Left renal cortex interstitium (tissue), 4 donors: ENCODE measurements around the gene NFKBIZ. TPM values are rescaled to one million over a fixed set of nuclear protein-coding genes. Genes with fewer than 3 reads are reported as not detected.
"Not testable (repeated sequence)": the region's sequence is repeated elsewhere in the genome, so short reads cannot be mapped to it uniquely, and the experiment has no call there.

Source experiments
- DNase-seq, 4 donors: peaks; one replicate each; pipeline ENCODE4 v3.0.0-alpha.2; 2013; ENCODE audit warnings: low read depth in 4 of 4, low spot score in 2 of 4, missing footprints in 1 of 4
- polyA plus RNA-seq, 4 donors: library from polyadenylated mRNA; unstranded; fragments of 120-200 nt; gene quantifications; one replicate each; pipeline ENCODE4 v1.2.1, GENCODE V29; 2013; ENCODE audit not compliant: insufficient read length in 4 of 4

Gene NFKBIZ
- polyA plus RNA-seq, 4 donors, result 3.6 to 12.7 (median 11.2) TPM

DNA sequence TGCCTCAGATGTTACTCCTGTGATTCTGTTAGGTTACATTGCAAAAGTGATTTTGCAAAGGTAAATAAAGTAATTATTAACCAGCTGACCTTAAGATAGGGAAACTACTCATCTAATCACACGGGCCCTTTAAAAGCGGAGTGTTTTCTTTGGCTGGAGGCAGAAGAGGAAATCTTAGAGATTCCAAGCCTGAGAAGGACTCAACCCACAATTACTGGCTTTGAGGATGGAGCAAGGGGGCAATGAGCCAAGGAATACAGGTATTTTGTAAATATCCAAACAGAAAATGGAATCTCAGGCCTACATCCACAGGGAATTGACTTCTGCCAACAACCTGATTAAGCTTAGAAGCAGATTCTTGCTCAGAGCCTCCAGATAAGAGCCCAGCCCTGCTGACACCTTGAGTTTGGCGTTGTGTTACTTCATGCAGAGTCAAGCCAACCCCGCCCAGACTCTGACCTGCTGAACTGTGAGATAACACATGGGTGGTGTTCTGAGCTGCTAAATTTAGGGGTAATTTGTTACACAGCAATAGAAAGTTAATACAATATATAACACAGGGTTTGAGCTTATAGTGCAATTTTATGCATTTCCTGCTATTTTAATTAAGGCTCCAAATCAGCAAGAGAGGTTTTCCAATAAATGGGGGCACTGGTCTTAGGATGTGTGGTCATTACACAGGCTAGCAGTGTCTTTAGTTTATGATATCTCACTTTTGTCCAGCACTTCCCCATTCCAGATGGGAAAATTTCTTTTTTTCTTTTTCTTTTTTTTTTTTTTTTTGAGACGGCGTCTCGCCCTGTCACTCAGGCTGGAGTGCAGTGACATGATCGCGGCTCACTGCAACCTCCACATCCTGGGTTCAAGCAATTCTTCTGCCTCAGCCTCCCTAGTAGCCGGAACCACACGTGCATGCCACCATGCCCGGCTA, 19.5 kb downstream of the NFKBIZ start:
- no peak for DNase-seq

DNA sequence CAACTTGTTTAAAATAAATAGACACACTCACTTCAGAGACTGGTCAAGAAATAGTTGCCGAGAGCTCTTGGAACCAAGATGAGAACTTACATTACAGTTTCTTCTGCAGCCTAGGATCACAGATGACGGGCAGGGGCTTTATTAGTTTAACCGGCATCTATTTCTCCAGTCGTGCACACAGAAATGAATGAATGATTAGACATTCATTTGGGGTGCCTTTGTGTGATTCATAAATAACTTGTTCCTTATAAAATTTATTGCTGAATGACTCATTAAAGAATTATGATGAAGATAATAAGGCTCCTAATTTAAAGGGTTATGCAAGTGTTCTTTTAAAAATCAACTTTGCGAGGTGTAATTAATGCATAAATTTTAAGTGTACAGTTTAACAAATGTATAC, 20.8 kb downstream of the NFKBIZ start:
- no peak for DNase-seq

DNA sequence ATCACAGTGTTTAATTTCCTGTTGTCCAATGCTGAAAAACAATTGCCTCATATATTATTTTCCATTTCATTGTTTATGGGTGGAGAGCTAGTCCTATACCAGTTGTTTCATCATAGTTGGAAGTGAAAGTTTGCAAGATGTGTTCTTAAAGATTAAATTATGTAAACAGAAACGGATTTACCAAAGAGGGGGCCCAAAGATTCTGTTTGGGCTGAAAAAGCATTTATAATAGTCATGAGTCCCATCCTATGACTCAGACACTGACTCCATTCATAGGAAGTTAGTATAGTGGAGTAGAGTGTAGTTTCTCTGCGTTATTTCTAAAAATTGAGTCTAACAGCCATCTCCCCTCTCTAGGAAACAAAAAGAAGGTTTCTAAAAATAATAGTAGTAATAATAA, 24.3 kb downstream of the NFKBIZ start:
- DNase-seq, result no peak

DNA sequence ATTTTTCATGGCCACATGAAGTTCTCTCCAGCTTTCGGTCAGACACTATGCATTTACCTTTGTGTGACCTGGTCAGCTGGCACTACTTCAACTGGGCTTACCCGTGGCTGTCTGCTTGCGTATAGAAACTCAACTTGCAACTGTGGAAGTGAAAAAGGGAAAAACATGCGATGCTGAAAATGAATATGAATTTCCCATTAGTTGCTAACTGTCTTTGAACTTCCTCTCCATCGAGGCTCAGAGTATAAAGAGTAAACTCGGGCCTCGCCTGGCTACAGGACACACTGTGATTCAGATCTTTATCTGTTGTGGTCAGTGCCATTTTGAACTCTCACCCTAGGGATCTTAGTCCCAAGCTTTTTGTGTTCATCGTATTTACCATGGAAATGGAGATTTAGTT, 26.8 kb downstream of the NFKBIZ start:
- no peak for DNase-seq

DNA sequence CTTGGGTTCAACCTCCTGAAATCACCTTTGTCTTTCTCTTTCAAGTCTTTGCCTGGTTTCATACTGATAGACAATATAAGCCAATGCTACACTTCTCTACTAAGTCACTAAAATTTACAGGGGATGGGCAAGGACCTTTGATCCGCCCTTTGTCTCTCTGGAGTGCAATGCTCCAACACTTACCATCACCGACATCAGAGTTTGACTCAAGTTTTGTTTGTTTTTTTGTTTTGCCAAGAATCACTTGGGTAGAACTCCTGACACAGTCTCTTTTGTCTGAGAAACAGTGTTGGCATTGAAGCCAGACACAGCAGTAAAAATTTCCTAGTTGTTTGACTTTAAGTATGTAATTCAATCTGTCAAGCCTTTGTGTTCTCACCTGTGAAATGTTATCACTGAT, 29.3 kb downstream of the NFKBIZ start:
- DNase-seq, result no peak

DNA sequence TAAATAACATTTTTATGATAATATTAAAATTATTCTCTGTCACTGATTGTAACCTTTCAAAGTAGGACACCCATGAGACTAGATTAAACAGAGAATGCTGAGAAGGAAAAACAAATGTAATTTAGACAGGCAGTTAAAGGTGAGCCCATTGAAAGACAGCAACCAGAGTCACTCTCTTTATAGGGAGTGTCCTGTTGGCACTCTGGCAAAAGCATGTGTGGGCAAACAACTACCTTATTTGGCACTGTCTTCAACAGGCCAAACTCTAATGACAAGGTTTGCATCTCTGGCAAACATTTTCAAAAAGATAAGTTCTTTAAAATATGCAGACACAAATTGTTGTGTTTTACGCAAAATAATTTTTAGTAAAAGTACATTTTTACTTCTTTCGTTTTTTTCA, 29.8 kb downstream of the NFKBIZ start:
- DNase-seq, result no peak

DNA sequence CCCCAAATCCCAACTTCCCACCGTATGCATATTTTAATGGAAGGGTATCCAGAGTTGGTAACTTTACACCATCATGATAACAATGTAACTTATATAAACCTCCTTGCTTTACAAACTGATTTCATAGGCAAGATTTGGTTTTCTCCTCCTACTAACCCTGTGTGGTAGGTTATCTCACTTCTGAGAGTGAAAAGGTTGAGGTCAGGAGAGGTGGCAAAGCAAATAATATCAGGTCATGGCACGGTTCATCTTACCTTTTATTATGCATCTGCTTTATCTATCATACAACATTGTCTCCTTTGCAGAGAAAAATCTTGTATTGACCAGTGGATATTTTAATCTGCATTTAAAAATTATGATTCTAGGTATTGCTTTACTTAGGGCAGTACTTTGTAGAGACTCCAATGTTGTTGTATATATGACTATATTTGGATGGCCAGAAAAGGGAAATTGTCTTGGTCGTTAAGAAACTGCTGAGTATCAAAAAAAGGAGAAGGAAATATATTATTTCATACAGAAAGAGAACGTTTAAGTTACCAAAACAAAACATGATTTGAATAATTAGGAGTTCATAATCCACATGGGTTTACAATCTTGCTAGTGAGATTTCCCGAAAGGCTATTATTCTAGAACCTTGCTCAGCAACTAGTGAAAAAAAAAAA, 30.4 kb downstream of the NFKBIZ start:
- no peak for DNase-seq

DNA sequence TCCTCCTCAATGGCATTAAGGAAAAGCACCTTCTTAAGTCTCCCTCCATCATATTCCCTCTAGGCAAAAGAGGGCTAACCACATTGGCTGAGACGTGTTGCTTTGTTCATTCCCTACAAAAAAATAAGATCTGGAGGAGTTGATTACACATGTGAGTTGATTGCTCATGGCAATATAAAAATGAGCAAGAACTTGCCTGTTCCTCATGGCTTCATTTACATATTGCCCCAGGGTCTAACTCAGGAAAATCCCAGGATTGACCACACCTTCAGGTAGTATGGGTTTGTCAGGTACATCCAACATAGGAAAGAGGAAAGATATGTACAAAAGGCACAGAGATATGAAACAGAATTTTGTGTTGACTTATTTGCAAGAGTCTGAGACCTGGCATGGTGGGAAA, 35.5 kb downstream of the NFKBIZ start:
- no peak for DNase-seq

DNA sequence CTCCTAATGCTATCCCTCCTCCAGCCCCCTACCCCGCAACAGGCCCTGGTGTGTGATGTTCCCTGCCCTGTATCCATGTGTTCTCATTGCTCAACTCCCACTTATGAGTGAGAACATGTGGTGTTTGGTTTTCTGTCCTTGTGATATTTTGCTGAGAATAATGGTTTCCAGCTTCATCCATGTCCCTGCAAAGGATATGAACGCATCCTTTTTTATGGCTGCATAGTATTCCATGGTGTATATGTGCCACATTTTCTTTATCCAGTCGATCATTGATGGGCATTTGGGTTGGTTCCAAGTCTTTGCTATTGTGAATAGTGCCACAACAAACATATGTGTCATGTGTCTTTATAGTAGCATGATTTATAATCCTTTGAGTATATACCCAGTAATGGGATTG, 36.3 kb downstream of the NFKBIZ start:
- DNase-seq, result not testable (repeated sequence)

DNA sequence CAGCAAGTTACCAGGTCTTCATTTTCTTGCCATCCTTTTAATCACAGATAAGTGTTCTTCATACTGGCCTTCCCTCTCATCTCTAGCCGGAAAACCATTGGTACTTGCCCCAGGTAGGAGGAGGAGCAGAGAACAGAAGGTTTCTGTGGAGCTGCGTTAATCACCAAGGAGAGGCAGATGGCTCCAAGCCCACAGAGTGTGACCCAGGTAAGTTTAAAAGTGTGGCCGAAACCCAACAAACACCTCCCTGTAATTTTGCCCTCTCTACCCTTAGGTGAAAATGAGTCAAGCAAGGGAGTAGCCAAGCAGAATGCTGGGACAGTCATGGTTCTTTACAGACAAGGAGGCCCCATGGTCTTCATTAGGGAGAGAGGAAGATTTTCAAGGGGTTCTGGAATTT, 37.3 kb downstream of the NFKBIZ start:
- no peak for DNase-seq

DNA sequence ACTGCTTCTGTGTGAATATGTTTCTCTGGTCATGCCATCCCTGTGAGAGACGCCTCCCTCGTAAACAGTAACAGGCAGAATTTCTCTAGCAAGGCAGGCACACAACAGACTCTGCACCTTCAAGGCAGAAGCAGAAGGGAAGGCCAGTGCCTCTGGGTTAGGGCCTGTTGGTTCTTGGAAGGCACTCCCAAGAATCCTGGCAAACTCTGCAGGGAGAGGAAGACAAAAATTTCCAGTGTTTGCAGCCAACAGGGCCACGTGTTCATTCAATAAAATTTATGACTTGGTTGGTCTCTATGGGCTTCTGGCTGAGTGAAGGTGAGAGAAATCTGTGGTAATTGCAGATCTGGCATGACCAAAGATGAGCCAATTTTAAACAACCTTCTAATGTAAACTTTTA, 39.3 kb downstream of the NFKBIZ start:
- no peak for DNase-seq

DNA sequence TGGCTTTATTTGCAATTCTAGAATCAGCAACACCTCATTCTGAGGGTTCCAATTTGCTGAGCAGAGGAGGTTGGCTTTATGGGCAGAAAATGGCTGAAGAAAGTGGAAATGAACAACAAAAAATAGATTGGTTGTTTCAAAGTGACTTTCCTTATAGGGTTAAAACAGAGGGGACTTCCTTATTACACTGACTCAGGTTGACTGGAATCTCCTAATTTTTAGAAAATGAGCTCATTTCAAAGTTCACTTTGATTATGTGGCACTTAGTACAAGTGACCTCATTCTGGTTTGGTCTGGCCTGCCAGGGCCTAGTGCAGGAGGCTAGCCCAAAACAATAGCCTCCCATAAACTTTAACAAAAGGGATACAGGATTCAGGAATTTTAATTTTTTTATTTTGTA, 41.4 kb downstream of the NFKBIZ start:
- no peak for DNase-seq

DNA sequence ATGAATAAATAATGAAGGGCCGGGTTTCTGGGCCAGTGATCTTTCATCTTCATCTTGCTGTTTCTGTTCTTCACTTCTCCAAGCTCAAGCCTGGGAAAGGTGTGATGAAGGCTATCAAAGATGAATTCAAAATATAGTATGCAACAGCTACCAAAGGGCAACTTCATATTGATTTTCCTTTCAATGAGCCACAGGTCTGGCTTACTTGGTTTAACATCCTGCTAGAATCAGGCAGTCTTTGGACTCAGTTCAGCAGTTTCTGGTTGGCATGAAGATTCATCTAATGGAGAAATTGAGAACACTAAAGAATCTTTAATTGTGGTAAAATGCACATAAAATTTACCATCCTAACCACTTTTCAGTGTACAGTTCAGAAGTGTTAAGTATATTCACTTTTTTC, 43.3 kb downstream of the NFKBIZ start:
- no peak for DNase-seq

DNA sequence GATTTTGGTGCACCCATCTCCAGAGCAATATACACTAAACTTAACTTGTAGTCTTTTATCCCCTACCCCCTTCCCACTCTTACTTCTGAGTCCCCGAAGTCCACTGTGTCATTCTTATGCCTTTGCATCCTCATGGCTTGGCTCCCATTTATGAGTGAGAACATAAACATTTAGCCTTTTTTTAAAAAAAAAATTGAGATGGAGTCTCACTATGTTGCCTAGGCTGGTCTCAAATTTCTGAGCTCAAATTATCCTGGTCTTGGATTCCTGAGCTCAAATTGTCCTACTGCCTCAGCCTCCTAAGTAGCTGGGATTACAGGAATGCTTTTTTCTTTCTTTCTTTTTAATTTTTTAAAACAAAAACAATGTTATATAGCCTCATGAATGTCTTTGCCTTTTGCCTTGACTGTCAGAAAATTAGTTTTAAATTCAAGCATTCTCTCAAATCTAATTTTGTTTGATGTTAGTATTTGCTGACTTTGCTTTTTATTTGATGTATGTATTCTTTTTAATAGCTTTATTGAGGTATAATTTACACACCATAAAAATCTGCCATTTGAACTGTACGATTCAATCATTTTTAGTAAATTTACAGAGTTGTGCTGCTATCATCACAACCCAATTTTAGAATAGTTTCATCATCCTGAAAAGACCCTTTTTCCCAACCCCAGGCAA, 46.9 kb downstream of the NFKBIZ start:
- DNase-seq, result no peak

DNA sequence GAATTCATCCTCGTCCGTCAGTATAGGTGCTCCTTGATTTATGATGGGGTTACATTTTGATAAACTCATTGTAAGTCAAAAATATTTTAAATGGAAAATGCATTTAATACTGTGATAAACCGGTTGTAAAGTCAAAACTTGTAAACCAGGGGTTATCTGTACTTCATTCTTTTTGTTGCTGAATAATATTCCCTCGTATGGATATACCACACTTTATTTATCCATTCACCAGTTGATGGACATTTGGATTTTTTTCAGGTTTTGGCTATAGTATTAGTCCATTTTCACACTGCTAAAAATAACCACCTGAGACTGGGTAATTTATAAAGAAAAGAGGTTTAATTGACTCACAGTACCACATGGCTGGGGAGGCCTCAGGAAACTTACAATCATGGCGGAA, 47.7 kb downstream of the NFKBIZ start:
- DNase-seq, result no peak

DNA sequence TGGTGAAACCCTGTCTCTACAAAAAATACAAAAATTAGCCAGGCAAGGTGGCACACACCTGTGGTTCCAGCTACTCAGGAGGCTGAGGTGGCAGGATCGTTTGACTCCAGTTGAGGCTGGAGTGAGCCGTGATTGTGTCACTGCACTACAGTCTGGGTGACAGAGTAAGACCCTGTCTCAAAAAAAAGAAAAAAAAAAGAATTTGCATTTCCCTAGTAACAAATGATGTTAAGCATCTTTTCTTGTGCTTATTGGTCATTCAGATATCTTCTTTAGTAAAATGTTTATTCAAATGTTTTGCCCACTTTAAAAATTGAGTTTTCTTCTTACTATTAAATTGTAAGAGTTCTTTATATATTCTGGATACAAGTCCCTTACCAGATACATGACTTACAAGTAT, 48.7 kb downstream of the NFKBIZ start:
- no peak for DNase-seq

DNA sequence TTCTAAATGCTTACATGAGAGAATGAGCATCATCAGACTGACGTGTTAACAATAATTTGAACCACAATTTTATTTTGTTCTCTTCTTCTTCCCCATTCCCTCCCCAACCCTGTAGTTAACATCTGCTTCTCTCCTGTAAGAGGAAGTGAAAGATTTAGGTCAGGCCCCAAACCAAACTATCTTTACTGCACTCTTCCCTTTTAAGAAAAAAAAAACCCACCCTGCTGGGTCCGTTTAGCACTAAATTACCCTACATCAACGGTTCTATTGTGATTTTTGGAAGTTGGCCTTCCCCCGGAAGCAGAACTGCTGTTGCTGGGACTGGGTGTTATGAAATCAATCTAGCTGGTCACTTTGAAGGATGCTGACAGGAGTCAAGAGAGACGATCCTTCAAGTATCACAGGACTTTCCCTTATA, 49.4 kb downstream of the NFKBIZ start:
- no peak for DNase-seq

DNA sequence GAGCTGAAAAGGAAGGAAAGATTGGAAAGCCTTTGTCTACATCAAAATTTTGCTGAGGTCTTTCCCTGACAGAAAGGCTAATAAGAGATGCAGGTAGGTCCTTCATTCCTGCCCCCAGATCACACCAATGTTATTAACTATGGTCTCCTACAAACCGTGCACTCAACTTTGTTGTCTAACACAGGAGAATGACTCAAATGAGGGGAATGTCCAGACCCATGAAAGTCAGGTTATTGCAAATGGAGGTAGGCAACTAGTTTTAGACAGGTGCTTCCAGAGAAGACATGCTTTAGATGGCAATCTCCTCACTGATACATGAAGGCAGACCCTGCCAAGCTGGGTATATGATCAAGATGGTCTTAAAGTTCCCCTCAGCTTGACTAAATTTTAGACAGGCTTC, 51.0 kb downstream of the NFKBIZ start:
- no peak for DNase-seq

DNA sequence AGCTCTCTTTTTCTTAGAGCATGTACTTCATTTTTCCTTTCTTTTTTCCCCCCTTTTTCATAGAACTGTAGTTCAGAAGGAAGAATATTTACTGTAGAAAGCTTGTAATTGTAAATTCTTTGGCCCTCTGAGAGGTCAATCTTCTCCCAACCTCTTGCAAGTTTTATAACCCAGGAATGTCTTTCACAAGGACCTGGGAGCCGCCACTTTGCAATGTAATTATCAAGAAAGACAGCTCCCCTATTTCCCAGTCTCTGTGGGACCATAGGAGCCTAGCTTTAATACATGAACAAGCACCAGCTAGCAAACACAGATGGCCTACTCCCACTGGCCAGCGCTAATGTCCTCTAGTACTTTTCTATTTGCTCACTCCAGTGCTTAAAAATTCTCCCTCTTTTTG, 51.4 kb downstream of the NFKBIZ start:
- no peak for DNase-seq

DNA sequence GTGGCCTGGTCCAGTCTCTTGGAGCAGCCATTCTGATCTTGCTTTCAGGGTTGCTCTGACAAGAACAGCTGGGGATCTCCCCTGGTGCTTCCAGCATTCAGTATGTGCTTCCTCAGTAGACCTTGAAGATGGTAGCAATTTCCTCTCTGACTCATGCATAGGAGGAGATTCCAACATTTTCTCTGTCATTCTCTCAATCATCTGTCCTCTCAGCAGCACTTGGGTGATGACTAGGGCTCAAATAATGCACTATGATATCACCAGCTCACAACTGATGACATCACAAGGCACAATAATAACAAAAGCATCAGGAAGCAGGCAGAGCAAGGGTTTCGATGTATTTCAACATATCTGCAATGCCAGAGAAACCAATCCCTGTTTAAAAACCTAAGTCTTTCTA, 52.7 kb downstream of the NFKBIZ start:
- DNase-seq, result no peak

DNA sequence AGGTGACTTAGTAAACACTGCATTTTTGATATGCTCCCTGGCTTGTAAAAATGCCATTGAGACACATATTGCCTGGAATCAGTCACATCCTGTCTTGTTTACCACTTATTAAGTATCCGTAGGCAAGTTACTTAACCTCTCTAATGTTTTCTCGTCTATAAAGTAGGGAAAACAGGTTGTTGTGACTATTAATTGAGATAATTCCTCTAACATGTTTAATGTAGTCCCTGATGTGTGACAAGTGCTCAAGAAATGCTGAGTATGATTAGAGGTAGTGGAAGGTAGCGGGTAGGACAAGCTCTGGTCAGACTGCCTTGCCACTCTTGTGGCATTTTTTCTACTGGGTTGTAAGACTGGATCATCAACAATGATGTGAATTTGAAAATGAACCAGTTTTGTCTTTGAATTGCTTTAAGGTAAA, 54.1 kb downstream of the NFKBIZ start:
- no peak for DNase-seq

DNA sequence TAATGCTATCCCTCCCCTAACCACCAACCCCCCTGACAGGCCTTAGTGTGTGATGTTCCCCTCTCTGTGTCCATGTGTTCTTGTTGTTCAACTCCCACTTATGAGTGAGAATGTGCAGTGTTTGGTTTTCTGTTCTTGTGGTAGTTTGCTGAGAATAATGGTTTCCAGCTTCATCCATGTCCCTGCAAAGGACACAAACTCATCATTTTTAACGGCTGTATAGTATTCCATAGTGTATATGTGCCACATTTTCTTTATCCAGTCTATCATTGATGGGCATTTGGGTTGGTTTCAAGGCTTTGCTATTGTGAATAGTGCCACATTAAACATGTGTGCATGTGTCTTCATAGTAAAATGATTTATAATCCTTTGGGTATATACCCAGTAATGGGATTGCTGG, 56.3 kb downstream of the NFKBIZ start:
- not testable (repeated sequence) for DNase-seq
